Ascending aorta (tissue), 2 donors: ENCODE results near the gene GEMIN7. TPM values are rescaled to one million over a fixed set of nuclear protein-coding genes. Genes with fewer than 3 reads are reported as not detected.

Experiments
- DNase-seq, 2 donors: peaks; one replicate each; pipeline ENCODE4 v3.0.0-alpha.2; 2019; ENCODE audit warnings: low spot score in 2 of 2
- H3K27ac ChIP-seq, 2 donors: fragments of 200-600 bp; sonication (generic); one replicate each; pipeline ENCODE4 v1.5.1; 2016 to 2017; ENCODE audit warnings: mild to moderate bottlenecking in 1 of 2
- H3K27me3 ChIP-seq: fragments of 200-600 bp; sonication (generic); one replicate; pipeline ENCODE4 v1.5.1; 2017
- H3K36me3 ChIP-seq, 2 donors: fragments of 200-600 bp; sonication (generic); one replicate each; pipeline ENCODE4 v1.5.1; 2016
- H3K4me1 ChIP-seq, 2 donors: fragments of 200-600 bp; sonication (generic); one replicate each; pipeline ENCODE4 v1.5.1; 2016 to 2017; ENCODE audit warnings: mild to moderate bottlenecking in 1 of 2
- H3K4me3 ChIP-seq, 2 donors: fragments of 200-600 bp; sonication (generic); one replicate each; pipeline ENCODE4 v1.5.1; 2016 to 2017; ENCODE audit warnings: mild to moderate bottlenecking in 1 of 2
- H3K9me3 ChIP-seq, 2 donors: fragments of 200-600 bp; sonication (generic); one replicate each; pipeline ENCODE4 v1.5.1; 2016
- intact Hi-C: fragments of 100-400 bp; cut with DNase I; formaldehyde crosslinking; loops from one replicate; pipeline ENCODE4 v1.15.1; 2023
- total RNA-seq: library from RNA; depleted of rRNA; stranded (reverse); fragments of >200 nt; gene quantifications from one replicate; pipeline ENCODE4 v1.1.0, GENCODE V29; 2016
- TF ChIP-seq, protein P1 (sequence below), 3 experiments: fragments of 200-600 bp in 2 of 3; fragments of 450-650 bp in 1 of 3; sonication (generic) in 2 of 3; IDR thresholded peaks; one replicate each; pipeline ENCODE4 v1.5.1; 2016 to 2019; ENCODE audit warnings: antibody characterized with exemption in 3 of 3, mild to moderate bottlenecking in 1 of 3, moderate library complexity in 1 of 3

GEMIN7 gene
- total RNA-seq, 1 donor from 2014 or later = 48.2 TPM

DNA sequence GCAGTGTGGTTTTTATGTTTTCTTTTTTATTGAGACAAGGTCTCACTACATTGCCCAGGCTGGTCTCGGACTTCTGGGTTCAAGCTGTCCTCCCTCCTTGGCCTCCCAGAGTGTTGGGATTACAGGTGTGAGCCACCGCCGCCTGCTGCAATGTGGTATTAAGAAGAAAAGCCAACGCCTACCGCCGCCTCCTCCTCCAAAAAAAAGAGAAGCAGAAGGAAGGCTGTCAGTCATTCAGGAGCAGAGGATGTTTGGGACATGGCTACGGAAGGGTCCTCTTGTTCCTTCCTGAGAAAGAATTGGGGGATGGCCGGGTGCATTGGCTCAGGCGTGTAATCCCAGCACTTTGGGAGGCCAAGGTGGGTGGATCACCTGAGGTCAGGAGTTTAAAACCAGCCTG, 15.1 kb downstream of the GEMIN7 start:
- no peak for DNase-seq
- Histone ChIP-seq H3K9me3 (no peaks in the 10 kb centered on the region), H3K4me3 (peak overlapping the region; percentile 96 to 99), H3K36me3 (peaks cover 4 to 7% of the 10 kb centered on the region in 2 donors), H3K27ac (no peak overlapping the region), H3K27me3 (no peaks in the 10 kb centered on the region), H3K4me1 (peaks cover 19 to 29% of the 10 kb centered on the region in 2 donors)
- TF ChIP-seq, protein P1, sequence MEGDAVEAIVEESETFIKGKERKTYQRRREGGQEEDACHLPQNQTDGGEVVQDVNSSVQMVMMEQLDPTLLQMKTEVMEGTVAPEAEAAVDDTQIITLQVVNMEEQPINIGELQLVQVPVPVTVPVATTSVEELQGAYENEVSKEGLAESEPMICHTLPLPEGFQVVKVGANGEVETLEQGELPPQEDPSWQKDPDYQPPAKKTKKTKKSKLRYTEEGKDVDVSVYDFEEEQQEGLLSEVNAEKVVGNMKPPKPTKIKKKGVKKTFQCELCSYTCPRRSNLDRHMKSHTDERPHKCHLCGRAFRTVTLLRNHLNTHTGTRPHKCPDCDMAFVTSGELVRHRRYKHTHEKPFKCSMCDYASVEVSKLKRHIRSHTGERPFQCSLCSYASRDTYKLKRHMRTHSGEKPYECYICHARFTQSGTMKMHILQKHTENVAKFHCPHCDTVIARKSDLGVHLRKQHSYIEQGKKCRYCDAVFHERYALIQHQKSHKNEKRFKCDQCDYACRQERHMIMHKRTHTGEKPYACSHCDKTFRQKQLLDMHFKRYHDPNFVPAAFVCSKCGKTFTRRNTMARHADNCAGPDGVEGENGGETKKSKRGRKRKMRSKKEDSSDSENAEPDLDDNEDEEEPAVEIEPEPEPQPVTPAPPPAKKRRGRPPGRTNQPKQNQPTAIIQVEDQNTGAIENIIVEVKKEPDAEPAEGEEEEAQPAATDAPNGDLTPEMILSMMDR (IDR thresholded peaks at IDR 0.05) = no peak
- intact Hi-C loops = loop anchor here (5.0 kb wide), 1 partner anchor 313 kb away; the partner anchor contains the start of genes POLR1G and PPP1R13L

DNA sequence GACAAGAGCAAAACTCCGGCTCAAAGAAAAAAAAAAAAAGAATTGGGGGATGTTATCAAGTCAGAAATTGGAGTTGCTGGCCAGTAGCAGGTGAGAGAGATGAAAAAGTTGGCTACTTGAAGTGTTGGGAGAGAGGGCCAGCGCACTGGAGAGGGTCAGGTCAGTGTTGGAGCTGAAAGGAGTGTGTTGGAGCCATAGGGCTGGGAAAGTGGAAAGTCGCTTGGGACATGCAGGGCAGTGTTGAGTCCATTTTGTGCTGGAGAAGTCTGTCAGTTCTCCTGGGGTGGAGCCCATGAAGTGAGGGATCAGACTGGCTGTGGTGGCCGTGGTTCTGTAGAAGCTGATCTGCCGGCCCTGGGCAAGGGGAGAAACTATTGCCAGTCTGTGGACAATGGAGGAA, 15.6 kb downstream of the GEMIN7 start:
- Histone ChIP-seq H3K4me1 (peaks cover 19 to 29% of the 10 kb centered on the region in 2 donors), H3K4me3 (no peak overlapping the region), H3K27ac (no peak overlapping the region), H3K36me3 (peaks cover 4 to 7% of the 10 kb centered on the region in 2 donors), H3K27me3 (no peaks in the 10 kb centered on the region), H3K9me3 (no peaks in the 10 kb centered on the region)
- DNase-seq = no peak
- intact Hi-C loops = loop anchor here (5.0 kb wide), 1 partner anchor 313 kb away; the partner anchor contains the start of genes POLR1G and PPP1R13L
- TF ChIP-seq, protein P1 (IDR thresholded peaks at IDR 0.05) = no peak

DNA sequence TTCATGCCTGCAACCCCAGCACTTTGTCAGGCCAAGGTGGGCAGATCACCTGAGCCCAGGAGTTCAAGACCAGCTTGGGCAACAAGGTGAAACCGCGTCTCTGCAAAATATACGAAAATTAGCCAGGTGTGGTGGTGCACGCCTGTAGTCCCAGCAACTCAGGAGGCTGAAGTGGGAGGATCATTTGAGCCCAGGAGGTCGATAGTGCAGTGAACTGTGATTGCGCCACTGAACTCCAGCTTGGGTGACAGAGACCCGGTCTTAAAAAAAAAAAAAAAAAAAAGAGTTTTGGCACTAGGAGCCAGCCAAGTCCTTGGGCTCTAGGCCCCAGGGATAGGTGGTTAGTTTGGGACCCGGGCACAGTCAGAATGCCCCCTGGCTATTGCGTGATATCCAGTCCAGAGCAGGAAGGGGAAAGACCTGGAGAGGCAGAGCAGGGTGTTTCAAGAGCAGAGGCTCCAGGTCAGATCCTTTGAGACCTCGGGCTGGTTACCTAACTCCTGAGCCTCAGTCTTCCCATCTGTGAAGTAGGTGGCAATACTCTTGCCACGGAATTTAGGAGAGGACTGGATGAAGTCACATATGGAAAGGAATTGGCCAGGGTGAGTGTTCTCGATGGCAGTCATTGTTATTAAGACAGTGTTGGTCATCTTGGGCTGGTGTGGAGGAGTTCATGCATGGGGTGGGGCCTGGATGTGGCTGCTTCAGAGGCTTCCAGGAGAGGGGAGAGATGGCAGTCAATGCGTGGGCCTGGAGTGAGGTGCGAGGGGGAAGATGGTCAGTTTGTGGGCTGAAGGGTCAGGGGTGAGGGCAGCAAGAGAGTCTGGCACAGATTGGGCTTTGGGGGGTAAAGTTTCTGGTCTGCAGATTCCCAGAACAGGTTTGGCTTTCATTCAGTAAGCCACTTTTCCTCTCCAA, 16.7 kb downstream of the GEMIN7 start:
- intact Hi-C loops = no loop called here
- Histone ChIP-seq H3K4me3 (no peak overlapping the region), H3K27ac (no peak overlapping the region), H3K9me3 (no peaks in the 10 kb centered on the region), H3K36me3 (no peaks in the 10 kb centered on the region), H3K4me1 (peaks cover 17 to 28% of the 10 kb centered on the region in 2 donors), H3K27me3 (no peaks in the 10 kb centered on the region)
- DNase-seq = no peak
- TF ChIP-seq, protein P1 (IDR thresholded peaks at IDR 0.05) = no peak

DNA sequence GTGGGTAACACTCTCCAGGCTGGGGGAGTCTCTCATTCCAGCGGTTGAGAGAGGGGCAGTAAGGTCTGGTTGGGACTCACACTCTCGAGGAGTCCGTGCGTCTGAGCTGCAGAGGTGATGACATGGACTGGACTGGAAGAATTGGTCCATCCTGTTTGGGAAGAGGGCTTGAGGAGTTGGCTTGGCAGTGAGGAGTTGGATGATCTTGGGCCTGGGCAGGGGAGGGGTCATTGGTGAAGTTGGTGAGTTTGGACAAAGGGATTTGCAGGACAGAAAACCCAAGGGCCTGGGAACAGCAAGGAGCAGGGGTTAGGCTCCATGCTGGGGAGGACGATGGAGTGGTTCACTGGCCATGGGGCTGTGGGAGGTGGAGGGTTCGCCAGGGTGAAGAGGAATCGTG, 17.6 kb downstream of the GEMIN7 start:
- intact Hi-C loops = no loop called here
- Histone ChIP-seq H3K4me1 (peaks cover 11 to 24% of the 10 kb centered on the region in 2 donors), H3K36me3 (no peaks in the 10 kb centered on the region), H3K9me3 (no peaks in the 10 kb centered on the region), H3K27me3 (no peaks in the 10 kb centered on the region), H3K27ac (no peak overlapping the region), H3K4me3 (no peak overlapping the region)
- no peak for DNase-seq
- TF ChIP-seq, protein P1 (IDR thresholded peaks at IDR 0.05) = no peak

DNA sequence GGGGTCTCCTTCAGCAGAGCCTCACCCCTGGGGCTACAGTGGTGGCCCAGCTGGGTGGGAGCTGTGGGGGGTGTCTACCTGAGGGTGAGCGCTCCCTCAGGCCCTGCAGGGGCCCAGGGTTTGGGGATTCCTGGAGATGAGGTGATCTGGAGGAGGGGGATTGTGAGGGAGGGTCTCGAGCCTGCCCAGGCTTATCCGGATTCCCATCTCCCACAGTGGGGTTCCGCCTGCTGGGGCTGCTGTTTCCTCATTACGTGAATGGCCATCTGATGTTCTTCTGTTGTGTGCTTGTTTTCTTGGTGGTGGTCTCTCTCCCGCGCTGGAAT, 18.4 kb downstream of the GEMIN7 start:
- no peaks in the 10 kb centered on the region for H3K9me3 ChIP-seq
- no peak overlapping the region for H3K4me3 ChIP-seq
- peaks cover 10 to 22% of the 10 kb centered on the region in 2 donors for H3K4me1 ChIP-seq
- H3K27me3 ChIP-seq = no peaks in the 10 kb centered on the region
- TF ChIP-seq, protein P1 (IDR thresholded peaks at IDR 0.05) = no peak
- intact Hi-C loops = no loop called here
- H3K36me3 ChIP-seq = no peaks in the 10 kb centered on the region
- H3K27ac ChIP-seq = no peak overlapping the region
- DNase-seq = no peak
